GM18870 (cell line): ENCODE measurements around the gene NTM.

Experiments used
- ATAC-seq: cut with Tn5 transposase; IDR thresholded peaks from one replicate; pipeline ENCODE4 v1.9.1; 2021; ENCODE audit warnings: moderate library complexity; ENCODE audit not compliant: unreplicated experiment

Gene NTM

GRCh38 chr11:131540676-131541075, 170.3 kb downstream of the NTM start:
- ATAC-seq = no peak

GRCh38 chr11:131543389-131544025, 173.1 kb downstream of the NTM start:
- ATAC-seq = no peak

- no peak for ATAC-seq
Measured at GRCh38 chr11:131544591-131544990, 174.2 kb downstream of the NTM start.

GRCh38 chr11:131546218-131546895, 175.9 kb downstream of the NTM start:
- no peak for ATAC-seq

GRCh38 chr11:131549099-131549498, 178.7 kb downstream of the NTM start:
- no peak for ATAC-seq

GRCh38 chr11:131549770-131550169, 179.4 kb downstream of the NTM start:
- ATAC-seq = no peak

- no peak for ATAC-seq
Measured at GRCh38 chr11:131560287-131560686, 189.9 kb downstream of the NTM start.

- ATAC-seq = no peak
Measured at GRCh38 chr11:131561501-131561900, 191.1 kb downstream of the NTM start.

- ATAC-seq = no peak
Measured at GRCh38 chr11:131561972-131562371, 191.6 kb downstream of the NTM start.

- ATAC-seq = no peak
Measured at GRCh38 chr11:131568318-131568717, 197.9 kb downstream of the NTM start.

GRCh38 chr11:131571571-131571970, 201.2 kb downstream of the NTM start:
- ATAC-seq = no peak

GRCh38 chr11:131572423-131572822, 202.0 kb downstream of the NTM start:
- no peak for ATAC-seq

- ATAC-seq = peak; percentile 58
Measured at GRCh38 chr11:131579932-131580387, 209.5 kb downstream of the NTM start.

- ATAC-seq = no peak
Measured at GRCh38 chr11:131580476-131580875, 210.1 kb downstream of the NTM start.

- ATAC-seq = no peak
Measured at GRCh38 chr11:131581046-131581445, 210.6 kb downstream of the NTM start.

- no peak for ATAC-seq
Measured at GRCh38 chr11:131582021-131582525, 211.7 kb downstream of the NTM start.

GRCh38 chr11:131583421-131583820, 213.0 kb downstream of the NTM start:
- ATAC-seq = no peak

GRCh38 chr11:131583938-131584337, 213.5 kb downstream of the NTM start:
- no peak for ATAC-seq

- ATAC-seq = no peak
Measured at GRCh38 chr11:131584785-131585592, 214.6 kb downstream of the NTM start.

- no peak for ATAC-seq
Measured at GRCh38 chr11:131588057-131588456, 217.6 kb downstream of the NTM start.

- no peak for ATAC-seq
Measured at GRCh38 chr11:131591051-131591461, 220.6 kb downstream of the NTM start.

- no peak for ATAC-seq
Measured at GRCh38 chr11:131592152-131592551, 221.7 kb downstream of the NTM start.
